Measurements from ENCODE around the gene TTYH1.

DNA sequence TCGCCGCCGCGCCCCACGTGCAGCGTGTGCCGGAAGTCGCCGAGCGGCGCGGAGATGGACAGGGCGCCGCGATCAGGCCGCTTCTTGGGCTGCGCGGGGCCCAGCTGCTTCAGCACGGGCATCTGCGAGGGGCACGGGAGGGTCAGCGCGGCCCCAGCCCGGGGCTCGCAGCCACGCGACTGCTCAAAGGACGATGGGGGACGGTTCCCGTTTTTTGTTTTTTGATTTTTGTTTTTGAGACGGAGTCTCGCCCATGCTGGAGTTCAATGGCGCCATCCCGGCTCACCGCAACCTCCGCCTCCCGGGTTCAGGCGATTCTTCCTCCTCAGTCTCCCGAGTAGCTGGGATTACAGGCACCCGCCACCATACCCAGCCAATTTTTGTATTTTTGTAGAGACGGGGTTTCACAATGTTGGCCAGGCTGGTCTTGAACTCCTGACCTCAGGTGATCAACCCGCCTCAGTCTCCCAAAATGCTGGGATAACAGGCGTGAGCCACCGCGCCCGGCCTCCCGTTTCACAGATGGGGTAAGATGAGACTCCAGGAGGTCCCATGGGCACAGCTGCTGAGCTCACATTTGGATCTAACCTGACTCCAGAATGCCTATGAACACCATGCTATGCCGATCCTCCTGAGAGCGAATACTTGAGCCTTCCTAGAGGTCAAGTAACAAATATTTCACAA lies 50.3 kb downstream of the TTYH1 start:
- TF ChIP-seq, protein P1, sequence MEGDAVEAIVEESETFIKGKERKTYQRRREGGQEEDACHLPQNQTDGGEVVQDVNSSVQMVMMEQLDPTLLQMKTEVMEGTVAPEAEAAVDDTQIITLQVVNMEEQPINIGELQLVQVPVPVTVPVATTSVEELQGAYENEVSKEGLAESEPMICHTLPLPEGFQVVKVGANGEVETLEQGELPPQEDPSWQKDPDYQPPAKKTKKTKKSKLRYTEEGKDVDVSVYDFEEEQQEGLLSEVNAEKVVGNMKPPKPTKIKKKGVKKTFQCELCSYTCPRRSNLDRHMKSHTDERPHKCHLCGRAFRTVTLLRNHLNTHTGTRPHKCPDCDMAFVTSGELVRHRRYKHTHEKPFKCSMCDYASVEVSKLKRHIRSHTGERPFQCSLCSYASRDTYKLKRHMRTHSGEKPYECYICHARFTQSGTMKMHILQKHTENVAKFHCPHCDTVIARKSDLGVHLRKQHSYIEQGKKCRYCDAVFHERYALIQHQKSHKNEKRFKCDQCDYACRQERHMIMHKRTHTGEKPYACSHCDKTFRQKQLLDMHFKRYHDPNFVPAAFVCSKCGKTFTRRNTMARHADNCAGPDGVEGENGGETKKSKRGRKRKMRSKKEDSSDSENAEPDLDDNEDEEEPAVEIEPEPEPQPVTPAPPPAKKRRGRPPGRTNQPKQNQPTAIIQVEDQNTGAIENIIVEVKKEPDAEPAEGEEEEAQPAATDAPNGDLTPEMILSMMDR (IDR thresholded peaks at IDR 0.05), result no peak
- no peak for TF ChIP-seq POLR2AphosphoS5 (IDR thresholded peaks at IDR 0.05)

All from breast epithelium (tissue), 3 donors.